Measurements from ENCODE around the gene ACVR1. TPM values are rescaled to one million over a fixed set of nuclear protein-coding genes. Genes with fewer than 3 reads are reported as not detected.
A peak's percentile ranks its signal among the peaks of the same experiment; 100 is the strongest.
"Not testable (repeated sequence)": the region's sequence is repeated elsewhere in the genome, so short reads cannot be mapped to it uniquely, and the experiment has no call there.

The ACVR1 gene
- total RNA-seq, 1 donor from 2014 or later: 45.5 TPM

DNA sequence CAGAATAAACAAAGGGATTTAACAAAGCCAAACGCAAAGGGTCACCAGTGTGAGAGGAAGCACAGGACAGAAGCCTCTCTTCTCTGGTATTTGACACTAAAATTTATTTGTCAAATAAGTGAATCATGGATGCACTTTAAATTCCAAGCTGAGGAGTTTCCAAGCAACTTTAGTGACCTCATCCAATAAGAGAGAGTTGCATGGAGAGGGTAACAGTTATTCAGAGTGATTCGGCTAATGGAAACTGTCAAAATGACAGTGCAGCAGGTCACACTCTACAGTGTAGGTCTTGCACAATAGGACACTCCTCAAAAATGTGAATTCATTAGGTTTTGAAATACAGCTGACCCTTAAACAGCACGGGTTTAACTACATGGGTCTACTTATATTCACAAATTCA is 143.5 kb downstream of the ACVR1 start:
- H3K27ac Mint-ChIP-seq: no peak overlapping the region
- peaks cover 13% of the 10 kb centered on the region for H3K4me1 Mint-ChIP-seq
- intact Hi-C loops (cut with micrococcal nuclease): no loop called here
- no peak for DNase-seq
- H3K9me3 Mint-ChIP-seq: peaks cover 28% of the 10 kb centered on the region
- peaks cover 86% of the 10 kb centered on the region for H3K36me3 Mint-ChIP-seq (ENCODE audit: low read depth)
- no peaks in the 10 kb centered on the region for H3K27me3 Mint-ChIP-seq
- H3K4me3 Mint-ChIP-seq: no peak overlapping the region

DNA sequence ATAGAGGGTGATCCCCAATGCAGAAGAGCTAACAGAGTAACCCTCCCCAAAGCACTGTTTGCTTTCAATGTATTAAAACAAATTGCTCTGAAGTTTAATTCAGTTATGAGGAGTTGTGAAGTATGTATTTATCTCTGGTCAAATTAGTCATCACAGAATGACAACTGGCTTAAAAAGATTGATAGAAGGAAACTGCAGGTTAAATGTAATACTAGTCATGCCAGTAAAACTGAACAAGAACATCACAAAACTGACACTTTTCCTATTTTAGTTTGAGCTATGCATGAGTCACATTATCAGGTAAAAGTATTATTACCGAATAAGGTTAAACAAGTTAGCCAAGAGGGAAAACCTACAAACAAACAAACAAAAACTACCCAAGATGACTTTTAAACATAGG is 148.4 kb downstream of the ACVR1 start:
- Mint-ChIP-seq H3K27ac (no peak overlapping the region), H3K9me3 (peaks cover 35% of the 10 kb centered on the region), H3K4me1 (no peaks in the 10 kb centered on the region), H3K4me3 (no peak overlapping the region), H3K36me3 (ENCODE audit: low read depth) (peaks cover 74% of the 10 kb centered on the region), H3K27me3 (no peaks in the 10 kb centered on the region)
- DNase-seq: no peak
- intact Hi-C loops (cut with micrococcal nuclease): no loop called here

- no peak overlapping the region for H3K4me3 Mint-ChIP-seq
- no peak for DNase-seq
- no peaks in the 10 kb centered on the region for H3K27me3 Mint-ChIP-seq
- peaks cover 74% of the 10 kb centered on the region for H3K36me3 Mint-ChIP-seq (ENCODE audit: low read depth)
- no peak overlapping the region for H3K27ac Mint-ChIP-seq
- peaks cover 37% of the 10 kb centered on the region for H3K9me3 Mint-ChIP-seq
- intact Hi-C loops (cut with micrococcal nuclease): no loop called here
- no peaks in the 10 kb centered on the region for H3K4me1 Mint-ChIP-seq
These were observed 149.2 kb downstream of the ACVR1 start for GRCh38 chr2:157726946-157727345.

- no peak for DNase-seq
- Mint-ChIP-seq H3K4me3 (no peak overlapping the region), H3K27me3 (no peaks in the 10 kb centered on the region), H3K9me3 (peaks cover 35% of the 10 kb centered on the region), H3K4me1 (no peaks in the 10 kb centered on the region), H3K27ac (no peak overlapping the region), H3K36me3 (ENCODE audit: low read depth) (peaks cover 67% of the 10 kb centered on the region)
- intact Hi-C loops (cut with micrococcal nuclease): no loop called here
These were observed 150.3 kb downstream of the ACVR1 start for GRCh38 chr2:157725846-157726245.

DNA sequence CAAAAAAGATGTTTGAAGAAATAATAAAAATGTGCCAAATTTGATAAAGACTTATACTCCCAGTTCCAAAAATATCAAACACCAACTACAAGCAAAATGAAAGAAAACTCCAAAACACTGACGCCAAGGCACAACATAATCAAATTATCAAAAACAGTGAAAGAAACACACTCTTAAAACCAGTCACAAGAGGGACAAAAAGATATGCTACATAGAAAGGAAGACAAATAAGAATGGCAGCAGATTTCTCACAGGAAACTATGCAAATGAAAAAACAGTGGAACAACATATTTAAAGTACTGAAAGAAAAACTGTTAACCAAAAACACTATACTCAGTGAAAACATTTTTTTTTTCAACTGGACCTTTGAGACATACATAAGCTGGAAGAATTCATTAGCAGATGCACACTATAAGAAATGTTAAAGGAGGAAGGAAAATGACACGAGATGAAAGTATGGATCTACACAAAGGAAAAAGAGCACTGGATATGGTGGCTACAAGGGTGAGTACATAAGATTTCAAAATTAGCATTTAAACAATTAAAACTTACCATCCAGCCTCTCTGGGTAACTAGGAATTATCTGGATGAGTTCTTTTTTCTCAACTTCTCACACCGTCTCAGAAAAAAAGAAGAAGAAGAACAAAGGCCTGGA is 153.4 kb downstream of the ACVR1 start:
- no peaks in the 10 kb centered on the region for H3K27me3 Mint-ChIP-seq
- intact Hi-C loops (cut with micrococcal nuclease): no loop called here
- H3K4me3 Mint-ChIP-seq: no peak overlapping the region
- peak; percentile 11 for DNase-seq
- H3K4me1 Mint-ChIP-seq: no peaks in the 10 kb centered on the region
- peaks cover 18% of the 10 kb centered on the region for H3K9me3 Mint-ChIP-seq
- H3K27ac Mint-ChIP-seq: peak overlapping the region; percentile 17
- peaks cover 49% of the 10 kb centered on the region for H3K36me3 Mint-ChIP-seq (ENCODE audit: low read depth)

DNA sequence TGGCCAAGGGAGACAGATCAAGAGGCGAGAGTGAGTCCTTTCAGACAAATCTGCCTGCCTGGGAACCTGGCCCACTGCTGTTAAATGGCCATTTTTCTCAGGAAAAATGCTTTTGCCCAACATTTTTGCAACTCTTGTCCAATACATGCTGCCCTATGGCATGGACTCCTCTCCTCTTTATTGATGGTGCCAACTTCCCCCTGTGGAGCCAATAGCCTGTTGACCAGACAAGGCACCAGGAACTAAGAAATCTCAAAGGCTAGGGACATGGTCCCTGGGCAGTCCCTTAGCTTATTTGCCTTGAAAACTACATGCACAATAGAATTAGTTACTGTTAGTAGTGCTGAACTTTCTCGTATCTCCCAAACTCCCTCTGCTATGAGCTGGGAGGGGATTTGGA is 155.6 kb downstream of the ACVR1 start:
- no peak for DNase-seq
- peaks cover 46% of the 10 kb centered on the region for H3K36me3 Mint-ChIP-seq (ENCODE audit: low read depth)
- intact Hi-C loops (cut with micrococcal nuclease): no loop called here
- H3K4me1 Mint-ChIP-seq: no peaks in the 10 kb centered on the region
- H3K27ac Mint-ChIP-seq: no peak overlapping the region
- no peak overlapping the region for H3K4me3 Mint-ChIP-seq
- peaks cover 18% of the 10 kb centered on the region for H3K9me3 Mint-ChIP-seq
- H3K27me3 Mint-ChIP-seq: no peaks in the 10 kb centered on the region

DNA sequence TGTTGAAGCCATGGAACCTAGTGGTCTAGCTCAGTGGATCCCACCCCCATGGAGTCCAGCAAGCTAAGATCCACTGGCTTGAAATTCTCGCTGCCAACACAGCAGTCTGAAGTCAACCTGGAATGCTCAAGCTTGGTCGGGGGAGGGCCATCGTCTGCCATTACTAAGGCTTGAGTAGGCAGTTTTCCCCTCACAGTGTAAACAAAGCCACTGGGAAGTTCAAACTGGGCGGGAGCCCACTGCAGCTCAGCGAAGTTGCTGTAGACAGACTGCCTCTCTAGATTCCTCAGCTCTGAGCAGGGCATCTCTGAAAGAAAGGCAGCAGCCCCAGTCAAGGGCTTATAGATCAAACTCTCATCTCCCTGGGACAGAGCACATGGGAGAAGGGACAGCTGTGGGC is 171.5 kb downstream of the ACVR1 start:
- H3K9me3 Mint-ChIP-seq: peaks cover 49% of the 10 kb centered on the region
- H3K4me3 Mint-ChIP-seq; DNase-seq; H3K4me1 Mint-ChIP-seq; intact Hi-C loops (cut with micrococcal nuclease); H3K27ac Mint-ChIP-seq; H3K36me3 Mint-ChIP-seq (ENCODE audit: low read depth); H3K27me3 Mint-ChIP-seq: not testable (repeated sequence)

GRCh38 chr2:157704148-157704547 is 172.0 kb downstream of the ACVR1 start:
- H3K36me3 Mint-ChIP-seq (ENCODE audit: low read depth); H3K4me3 Mint-ChIP-seq: not testable (repeated sequence)

GRCh38 chr2:157699806-157700205 is 176.3 kb downstream of the ACVR1 start:
- DNase-seq: no peak
- peaks cover 4% of the 10 kb centered on the region for H3K36me3 Mint-ChIP-seq (ENCODE audit: low read depth)
- intact Hi-C loops (cut with micrococcal nuclease): no loop called here
- no peaks in the 10 kb centered on the region for H3K4me1 Mint-ChIP-seq
- H3K9me3 Mint-ChIP-seq: peaks cover 20% of the 10 kb centered on the region
- H3K27me3 Mint-ChIP-seq: peaks cover 1% of the 10 kb centered on the region
- no peak overlapping the region for H3K27ac Mint-ChIP-seq
- no peak overlapping the region for H3K4me3 Mint-ChIP-seq

More at GRCh38 chr2:157704148-157704547, 172.0 kb downstream of the ACVR1 start:
- H3K4me1 Mint-ChIP-seq; H3K27me3 Mint-ChIP-seq; intact Hi-C loops (cut with micrococcal nuclease); DNase-seq; H3K27ac Mint-ChIP-seq: not testable (repeated sequence)
- H3K9me3 Mint-ChIP-seq: peaks cover 45% of the 10 kb centered on the region

- Mint-ChIP-seq H3K27me3 (peaks cover 1% of the 10 kb centered on the region), H3K36me3 (ENCODE audit: low read depth) (peaks cover 4% of the 10 kb centered on the region), H3K27ac (no peak overlapping the region), H3K9me3 (peaks cover 20% of the 10 kb centered on the region), H3K4me1 (no peaks in the 10 kb centered on the region), H3K4me3 (no peak overlapping the region)
- intact Hi-C loops (cut with micrococcal nuclease): no loop called here
- DNase-seq: no peak
These were observed 177.1 kb downstream of the ACVR1 start for GRCh38 chr2:157699009-157699408.

GRCh38 chr2:157698430-157698829 is 177.7 kb downstream of the ACVR1 start:
- Mint-ChIP-seq H3K4me3 (no peak overlapping the region), H3K4me1 (no peaks in the 10 kb centered on the region), H3K27ac (no peak overlapping the region), H3K9me3 (peaks cover 20% of the 10 kb centered on the region), H3K27me3 (peaks cover 1% of the 10 kb centered on the region), H3K36me3 (ENCODE audit: low read depth) (peaks cover 5% of the 10 kb centered on the region)
- no peak for DNase-seq
- intact Hi-C loops (cut with micrococcal nuclease): no loop called here

DNA sequence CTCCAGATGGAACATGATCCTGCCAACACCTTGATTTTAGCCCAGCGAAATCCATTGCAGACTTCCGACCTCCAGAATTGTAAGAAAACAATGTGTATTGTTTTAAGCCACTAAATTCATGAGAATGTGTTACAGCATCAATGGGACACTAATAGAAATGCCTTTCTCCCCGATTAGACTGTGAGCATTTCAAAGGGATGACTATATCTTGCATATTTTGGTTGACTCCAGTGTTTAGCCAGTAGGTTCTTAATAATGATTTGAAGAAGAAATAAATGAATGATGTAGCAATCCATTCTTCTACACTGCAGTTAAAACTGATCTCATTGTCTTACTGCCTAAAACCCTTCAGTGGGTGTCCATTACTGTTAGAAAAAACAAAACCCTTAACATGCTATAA is 180.1 kb downstream of the ACVR1 start:
- DNase-seq: no peak
- Mint-ChIP-seq H3K36me3 (ENCODE audit: low read depth) (peaks cover 4% of the 10 kb centered on the region), H3K4me3 (no peak overlapping the region), H3K27me3 (no peaks in the 10 kb centered on the region), H3K9me3 (peaks cover 11% of the 10 kb centered on the region), H3K27ac (no peak overlapping the region), H3K4me1 (no peaks in the 10 kb centered on the region)
- intact Hi-C loops (cut with micrococcal nuclease): no loop called here

DNA sequence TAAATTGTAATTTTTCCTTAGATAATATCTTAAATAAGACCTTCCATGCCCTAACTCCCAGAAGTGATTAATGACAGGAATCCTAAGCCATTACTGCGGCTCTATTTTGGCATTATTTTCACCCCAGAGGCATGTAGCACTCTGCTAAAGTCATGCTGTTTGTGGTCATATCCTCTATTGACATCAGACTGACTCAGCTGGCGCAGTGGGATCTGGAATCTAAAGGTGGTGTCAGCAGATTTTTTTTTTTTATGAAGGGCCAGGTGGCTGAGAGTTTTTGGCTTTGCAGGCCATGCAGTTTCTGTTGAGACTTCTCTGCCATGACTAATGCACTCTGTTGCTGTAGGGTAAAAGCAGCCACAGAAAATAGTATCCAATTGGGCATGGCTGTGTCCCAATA is 183.4 kb downstream of the ACVR1 start:
- peaks cover 2% of the 10 kb centered on the region for H3K36me3 Mint-ChIP-seq (ENCODE audit: low read depth)
- intact Hi-C loops (cut with micrococcal nuclease): no loop called here
- no peaks in the 10 kb centered on the region for H3K27me3 Mint-ChIP-seq
- no peaks in the 10 kb centered on the region for H3K9me3 Mint-ChIP-seq
- no peak for DNase-seq
- no peak overlapping the region for H3K27ac Mint-ChIP-seq
- no peak overlapping the region for H3K4me3 Mint-ChIP-seq
- no peaks in the 10 kb centered on the region for H3K4me1 Mint-ChIP-seq

DNA sequence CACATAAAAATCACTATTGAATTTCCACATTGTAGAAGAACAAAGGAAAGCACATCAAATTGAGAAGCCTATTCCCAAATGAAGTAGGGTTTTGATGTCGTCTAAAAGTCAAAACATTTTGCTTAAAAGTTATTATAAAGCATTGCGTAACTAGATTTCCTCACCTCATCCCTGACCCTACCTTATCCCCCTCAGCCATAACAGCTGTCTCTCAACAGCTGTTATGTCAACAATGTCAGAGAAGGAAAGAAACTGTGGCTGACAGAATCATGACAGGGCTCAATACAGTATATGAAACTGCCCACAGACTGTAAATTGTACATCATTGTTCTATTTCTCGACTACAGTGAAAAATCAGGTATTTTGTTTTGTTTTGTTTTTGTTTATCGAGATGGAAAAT is 184.4 kb downstream of the ACVR1 start:
- H3K27me3 Mint-ChIP-seq: no peaks in the 10 kb centered on the region
- H3K9me3 Mint-ChIP-seq: peaks cover 4% of the 10 kb centered on the region
- H3K4me3 Mint-ChIP-seq: no peak overlapping the region
- no peak for DNase-seq
- H3K27ac Mint-ChIP-seq: no peak overlapping the region
- intact Hi-C loops (cut with micrococcal nuclease): no loop called here
- peaks cover 2% of the 10 kb centered on the region for H3K36me3 Mint-ChIP-seq (ENCODE audit: low read depth)
- no peaks in the 10 kb centered on the region for H3K4me1 Mint-ChIP-seq

DNA sequence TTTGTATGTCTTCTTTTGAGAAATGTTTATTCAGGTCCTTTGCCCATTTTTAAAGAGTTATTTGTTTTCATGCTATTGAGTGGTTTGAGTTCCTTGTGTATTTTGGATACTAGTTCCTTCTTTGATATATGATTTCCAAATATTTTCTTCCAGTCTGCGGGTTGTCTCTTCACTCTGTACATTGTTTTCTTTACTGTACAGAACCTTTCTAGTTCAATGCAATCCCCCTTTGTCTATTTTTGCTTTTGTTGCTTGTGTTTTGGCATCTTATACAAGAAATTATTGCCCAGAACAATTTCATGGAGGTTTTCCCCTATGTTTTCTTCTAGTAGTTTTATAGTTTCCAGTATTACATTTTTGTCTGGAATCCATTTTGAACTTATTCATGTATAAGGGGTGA is 185.0 kb downstream of the ACVR1 start:
- H3K36me3 Mint-ChIP-seq (ENCODE audit: low read depth): peaks cover 2% of the 10 kb centered on the region
- H3K27me3 Mint-ChIP-seq: no peaks in the 10 kb centered on the region
- H3K9me3 Mint-ChIP-seq: peaks cover 4% of the 10 kb centered on the region
- no peak overlapping the region for H3K4me3 Mint-ChIP-seq
- no peaks in the 10 kb centered on the region for H3K4me1 Mint-ChIP-seq
- intact Hi-C loops (cut with micrococcal nuclease): no loop called here
- no peak for DNase-seq
- no peak overlapping the region for H3K27ac Mint-ChIP-seq

Data from activated CD4-positive, alpha-beta T cell treated with anti-CD3 and anti-CD28 coated beads, Interleukin-2, amount 10 ng/mL, durations not matched to agents 24 days and 14 days (primary cell).